ENCODE data around the gene DNAH1. TPM values are rescaled to one million over a fixed set of nuclear protein-coding genes. Genes with fewer than 3 reads are reported as not detected.
"Not testable (repeated sequence)": the region's sequence is repeated elsewhere in the genome, so short reads cannot be mapped to it uniquely, and the experiment has no call there.

Gene DNAH1
- total RNA-seq, 1 donor from 2014 or later: 9.9 TPM

DNA sequence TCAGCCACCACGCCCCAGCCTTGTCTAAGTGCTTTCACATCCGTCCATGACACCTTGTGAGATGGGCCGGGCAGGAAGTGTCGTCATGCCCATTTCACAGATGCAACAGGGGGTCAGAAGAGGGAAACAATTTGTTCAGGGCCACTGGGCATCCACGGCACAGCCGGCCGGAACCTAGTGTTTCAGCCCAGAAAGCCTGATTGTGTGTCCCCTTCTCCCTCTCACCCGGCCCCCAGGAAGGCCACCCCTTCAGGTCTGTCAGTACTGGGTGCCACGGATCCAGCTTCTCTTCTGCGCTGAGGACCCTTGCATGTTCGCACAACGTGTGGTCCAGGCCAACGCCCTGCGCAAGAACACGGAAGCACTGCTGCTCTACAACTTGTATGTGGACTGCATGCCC lies 15.8 kb downstream of the DNAH1 start:
- DNase-seq (ENCODE audit: low spot score): no peak

- no peak for DNase-seq (ENCODE audit: low spot score)
Observed at GRCh38 chr3:52333869-52334557, 17.9 kb downstream of the DNAH1 start.

DNA sequence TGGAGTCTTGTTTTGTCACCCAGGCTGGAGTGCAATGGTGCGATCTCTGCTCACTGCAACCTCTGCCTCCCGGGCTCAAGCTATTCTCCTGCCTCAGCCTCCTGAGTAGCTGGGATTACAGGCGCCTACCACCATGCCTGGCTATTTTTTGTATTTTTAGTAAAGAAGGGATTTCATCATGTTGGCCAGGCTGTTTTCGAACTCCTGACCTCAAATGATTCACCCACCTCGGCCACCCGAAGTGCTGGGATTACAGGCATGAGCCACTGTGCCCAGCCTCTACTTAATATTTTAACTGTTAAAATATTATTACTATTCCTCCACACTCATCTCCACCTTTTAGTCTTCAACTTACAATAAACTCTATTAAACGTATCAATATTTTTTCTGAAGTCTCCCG lies 22.0 kb downstream of the DNAH1 start:
- DNase-seq (ENCODE audit: low spot score): not testable (repeated sequence)

GRCh38 chr3:52339612-52340011 lies 23.5 kb downstream of the DNAH1 start:
- no peak for DNase-seq (ENCODE audit: low spot score)

DNA sequence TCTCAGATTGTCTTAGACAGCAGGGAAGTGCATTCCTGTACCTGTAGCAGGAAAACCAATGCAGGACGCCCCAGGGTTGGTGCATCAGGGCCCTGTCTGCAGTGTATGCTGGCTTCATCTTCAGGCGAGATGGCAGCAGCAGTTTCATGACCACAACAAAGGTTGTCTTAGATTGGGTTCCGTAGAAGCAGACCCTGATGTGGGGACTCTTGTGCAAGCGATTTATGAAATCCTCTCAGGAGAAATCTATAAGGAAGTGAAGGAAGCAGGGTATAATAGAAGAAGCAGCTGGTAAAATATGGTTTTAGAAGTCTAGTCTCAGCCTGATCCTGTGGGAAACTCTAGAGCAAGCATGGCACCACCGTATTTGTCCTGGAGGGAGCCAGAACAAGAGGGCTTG lies 25.0 kb downstream of the DNAH1 start:
- no peak for DNase-seq (ENCODE audit: low spot score)

- no peak for DNase-seq (ENCODE audit: low spot score)
Observed at GRCh38 chr3:52343946-52344600, 28.0 kb downstream of the DNAH1 start.

- DNase-seq (ENCODE audit: low spot score): no peak
Observed at GRCh38 chr3:52345521-52346109, 29.5 kb downstream of the DNAH1 start.

- DNase-seq (ENCODE audit: low spot score): no peak
Observed at GRCh38 chr3:52346623-52347530, 30.8 kb downstream of the DNAH1 start.

DNA sequence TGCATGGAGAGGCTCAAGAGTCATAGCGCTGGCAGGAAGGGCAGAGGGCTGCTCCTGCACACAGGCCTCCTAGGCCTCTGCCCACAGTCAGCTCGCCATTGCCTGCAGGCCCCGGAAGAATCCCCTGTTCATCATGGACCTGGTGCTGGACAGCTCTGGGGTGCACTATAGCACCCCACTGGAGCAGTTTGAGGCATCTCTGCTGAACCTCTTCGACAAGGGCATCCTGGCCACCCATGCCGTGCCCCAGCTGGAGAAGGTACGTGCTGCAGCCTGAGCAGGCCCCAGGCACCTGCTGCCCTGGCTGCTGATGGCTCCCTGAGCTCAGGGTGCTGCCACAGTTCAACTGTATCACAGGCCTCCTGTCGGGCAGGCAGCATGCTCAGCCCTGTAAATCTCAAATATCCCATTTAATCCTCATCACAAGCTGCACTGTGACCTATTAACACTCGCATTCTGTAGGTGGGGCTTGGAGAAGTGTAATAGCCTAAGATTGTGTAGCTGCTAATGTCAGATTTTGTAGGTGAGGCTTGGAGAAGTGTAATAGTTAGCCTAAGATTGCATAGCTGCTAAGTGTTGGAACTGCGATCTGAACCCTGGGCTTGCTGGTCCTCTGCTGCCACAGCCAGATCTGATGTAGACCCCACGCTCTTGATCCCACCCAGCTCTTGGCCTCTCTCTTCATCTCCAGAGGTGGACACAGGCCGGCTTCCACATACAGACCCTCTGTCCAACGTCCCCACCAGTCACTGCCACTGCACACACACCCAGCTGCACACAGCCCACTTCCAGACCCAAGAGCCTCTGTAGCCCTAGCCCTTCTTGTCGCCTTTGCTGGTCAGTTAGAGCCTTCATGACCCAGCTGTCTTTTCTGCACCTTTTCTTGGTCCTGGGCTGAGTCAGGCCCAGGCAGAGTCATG lies 31.9 kb downstream of the DNAH1 start:
- DNase-seq (ENCODE audit: low spot score): no peak

- DNase-seq (ENCODE audit: low spot score): no peak
Observed at GRCh38 chr3:52349131-52349530, 33.0 kb downstream of the DNAH1 start.

GRCh38 chr3:52349611-52350395 lies 33.7 kb downstream of the DNAH1 start:
- no peak for DNase-seq (ENCODE audit: low spot score)

GRCh38 chr3:52350416-52350815 lies 34.3 kb downstream of the DNAH1 start:
- no peak for DNase-seq (ENCODE audit: low spot score)

DNA sequence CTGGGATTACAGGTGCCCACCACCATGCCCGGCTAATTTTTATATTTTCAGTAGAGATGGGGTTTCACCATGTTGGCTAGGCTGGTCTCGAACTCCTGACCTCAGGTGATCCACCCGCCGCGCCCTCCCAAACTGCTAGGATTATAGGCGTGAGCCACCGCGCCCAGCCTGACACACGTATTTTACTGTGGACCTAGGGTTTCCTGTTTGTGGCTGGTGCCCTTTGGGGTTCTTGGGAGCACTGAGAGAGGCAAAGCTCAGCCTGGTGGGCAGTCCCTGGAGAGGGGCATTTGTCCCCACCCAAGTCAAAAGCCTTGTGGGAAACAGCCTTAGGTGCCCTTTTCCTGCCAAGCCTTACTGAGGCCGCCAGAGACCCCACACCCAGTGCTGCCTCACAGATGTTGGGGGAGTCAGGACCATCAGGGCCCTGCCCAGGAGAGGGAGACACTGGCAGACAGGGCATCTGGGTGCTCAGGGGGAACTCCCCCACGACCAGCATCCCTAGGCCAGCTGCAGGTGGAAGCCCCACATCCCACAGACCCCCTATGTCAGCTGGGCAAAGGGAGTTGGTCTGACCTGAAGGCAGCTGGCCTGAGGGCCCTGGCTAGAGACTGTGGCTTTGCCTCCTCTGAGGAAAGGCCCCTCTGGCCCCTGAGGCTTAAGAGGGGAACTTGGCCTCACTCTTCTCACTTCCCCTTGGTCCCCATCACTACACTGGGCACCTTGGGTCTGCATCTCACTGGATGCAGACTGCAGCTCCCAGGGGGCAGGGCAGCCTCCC lies 35.1 kb downstream of the DNAH1 start:
- DNase-seq (ENCODE audit: low spot score): no peak

- no peak for DNase-seq (ENCODE audit: low spot score)
Observed at GRCh38 chr3:52351762-52352368, 35.7 kb downstream of the DNAH1 start.

DNA sequence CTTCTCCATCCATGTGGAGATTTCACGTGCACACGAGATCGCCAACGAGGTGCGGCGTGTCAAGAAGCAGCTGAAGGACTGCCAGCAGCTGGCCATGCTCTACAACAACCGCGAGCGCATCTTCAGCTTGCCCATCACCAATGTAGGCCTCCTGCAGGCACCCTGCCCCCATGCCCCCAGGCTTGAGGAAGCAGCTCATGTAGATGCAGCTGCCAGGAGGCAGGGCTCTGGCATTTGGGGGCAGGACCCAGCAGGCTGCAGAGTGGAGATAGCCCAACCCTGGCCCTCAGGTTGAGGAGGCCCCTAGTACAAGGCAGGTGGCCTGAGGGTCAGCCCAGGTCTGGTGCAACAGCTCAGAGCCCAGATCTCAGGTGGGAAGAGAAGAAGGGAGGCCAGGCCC lies 36.4 kb downstream of the DNAH1 start:
- DNase-seq (ENCODE audit: low spot score): no peak

DNA sequence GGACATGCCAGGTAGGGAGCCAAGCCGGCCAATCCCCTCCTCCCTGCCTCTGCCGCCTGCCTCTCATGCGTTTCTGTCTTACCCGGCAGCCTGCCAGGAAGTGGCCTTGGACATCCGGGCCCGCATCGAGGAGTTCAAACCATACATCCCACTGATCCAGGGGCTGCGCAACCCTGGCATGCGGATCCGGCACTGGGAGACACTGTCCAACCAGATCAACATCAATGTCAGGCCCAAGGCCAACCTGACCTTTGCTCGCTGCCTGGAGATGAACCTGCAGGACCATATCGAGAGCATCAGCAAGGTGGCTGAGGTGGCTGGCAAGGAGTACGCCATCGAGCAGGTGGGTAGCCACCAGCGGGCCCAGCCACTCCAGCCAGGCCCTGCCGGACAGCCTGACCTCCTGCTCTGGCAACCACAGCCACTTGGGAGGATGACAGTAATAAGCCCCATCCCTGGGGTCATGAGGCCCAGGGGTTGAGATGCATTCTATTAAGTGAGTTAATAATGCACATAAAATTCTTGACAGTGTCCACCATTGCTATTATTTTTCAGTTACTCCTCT lies 37.3 kb downstream of the DNAH1 start:
- DNase-seq (ENCODE audit: low spot score): no peak

DNA sequence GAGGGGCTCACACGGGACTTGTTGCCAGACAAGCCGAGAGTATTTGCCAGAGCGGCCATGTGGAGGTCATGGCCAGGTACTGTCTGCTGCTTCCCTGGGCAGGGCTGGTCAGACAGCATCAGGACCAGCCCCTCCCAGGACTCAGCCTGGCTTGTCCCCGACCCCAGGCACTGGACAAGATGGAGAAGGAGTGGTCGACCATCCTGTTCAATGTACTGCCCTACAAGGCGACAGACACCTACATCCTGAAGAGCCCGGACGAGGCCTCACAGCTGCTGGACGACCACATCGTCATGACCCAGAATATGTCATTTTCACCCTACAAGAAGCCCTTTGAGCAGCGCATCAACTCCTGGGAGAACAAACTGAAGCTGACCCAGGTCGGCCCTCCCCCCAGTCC lies 38.6 kb downstream of the DNAH1 start:
- no peak for DNase-seq (ENCODE audit: low spot score)

DNA sequence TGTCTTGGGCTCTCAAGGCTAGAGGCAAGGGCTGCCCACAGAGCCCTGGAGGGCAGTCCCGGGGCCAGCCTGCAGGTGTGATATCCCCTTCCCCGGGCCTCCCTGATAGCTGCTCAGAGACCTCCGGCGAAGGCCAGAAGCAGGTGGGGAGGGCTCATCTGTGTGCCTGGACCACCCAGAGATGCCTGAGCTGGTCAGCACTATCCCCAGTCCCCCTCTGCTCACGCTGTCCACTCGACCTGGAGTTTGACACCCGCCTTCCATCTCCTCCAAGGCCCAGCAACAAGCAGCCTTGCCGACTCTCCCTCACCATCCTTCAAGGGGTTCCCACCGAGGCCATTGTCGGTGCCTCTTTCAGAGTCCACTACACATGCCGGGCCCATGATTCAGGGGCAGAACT lies 39.4 kb downstream of the DNAH1 start:
- no peak for DNase-seq (ENCODE audit: low spot score)

Data from mesenteric fat pad (tissue), 1 donor.